WTC11 (cell line): ENCODE results near the gene ZNF407. TPM values are rescaled to one million over a fixed set of nuclear protein-coding genes. Genes with fewer than 3 reads are reported as not detected.

Experiments
- ATAC-seq: fragments of 200-7000 bp; cut with Tn5 transposase; 2 replicates; pipeline ENCODE4 v1.10.0; 2021; ENCODE audit warnings: mild to moderate bottlenecking, moderate library complexity
- CTCF ChIA-PET: fragments of 300-600 bp; sonication (Branson Sonifier 250); formaldehyde crosslinking; loops from one replicate; lab custom pipeline; 2021; ENCODE audit warnings: antibody characterized with exemption; lab: Charles Lee
- POLR2A ChIA-PET: fragments of 350-600 bp; sonication (Branson Sonifier 250); formaldehyde crosslinking; loops from one replicate; lab custom pipeline; 2021; ENCODE audit warnings: antibody characterized with exemption; lab: Charles Lee
- DNase-seq: peaks from one replicate; pipeline ENCODE4 v3.0.0; 2021; ENCODE audit warnings: low spot score
- H3K27ac Mint-ChIP-seq: 2 replicates; pipeline ENCODE4 v1.8.0; 2021; ENCODE audit warnings: mixed read lengths
- H3K27me3 Mint-ChIP-seq: 2 replicates; pipeline ENCODE4 v1.8.0; 2021; ENCODE audit warnings: low read depth, mild to moderate bottlenecking, moderate library complexity, mixed read lengths
- H3K36me3 Mint-ChIP-seq: 2 replicates; pipeline ENCODE4 v1.8.0; 2021; ENCODE audit warnings: mixed read lengths
- H3K4me1 Mint-ChIP-seq: 2 replicates; pipeline ENCODE4 v1.8.0; 2022; ENCODE audit warnings: mixed read lengths
- H3K4me3 Mint-ChIP-seq: 2 replicates; pipeline ENCODE4 v1.8.0; 2021; ENCODE audit warnings: mild to moderate bottlenecking, moderate library complexity, mixed read lengths
- H3K9me3 Mint-ChIP-seq: 2 replicates; pipeline ENCODE4 v1.8.0; 2021; ENCODE audit warnings: mixed read lengths
- AFF4 ChIP-seq: sonication (generic); formaldehyde crosslinking; IDR thresholded peaks from 2 replicates; pipeline ENCODE4 v1.8.1; 2023; ENCODE audit warnings: mild to moderate bottlenecking, missing genetic modification reagents, borderline replicate concordance
- ATF2 ChIP-seq: sonication (generic); formaldehyde crosslinking; IDR thresholded peaks from 2 replicates; pipeline ENCODE4 v1.8.1; 2022; ENCODE audit warnings: low read depth, missing genetic modification reagents, borderline replicate concordance
- CREB1 ChIP-seq: sonication (generic); formaldehyde crosslinking; IDR thresholded peaks from 2 replicates; pipeline ENCODE4 v1.8.0; 2023; ENCODE audit warnings: mild to moderate bottlenecking, missing genetic modification reagents
- E2F5 ChIP-seq: sonication (generic); formaldehyde crosslinking; IDR thresholded peaks from 2 replicates; pipeline ENCODE4 v1.8.1; 2022; ENCODE audit warnings: mild to moderate bottlenecking, moderate library complexity, missing genetic modification reagents
- ESRRA ChIP-seq: sonication (generic); formaldehyde crosslinking; IDR thresholded peaks from 2 replicates; pipeline ENCODE4 v1.8.1; 2022; ENCODE audit warnings: mild to moderate bottlenecking, missing genetic modification reagents, borderline replicate concordance
- IRF1 ChIP-seq: sonication (generic); formaldehyde crosslinking; IDR thresholded peaks from 2 replicates; pipeline ENCODE4 v1.8.0; 2023; ENCODE audit warnings: missing genetic modification reagents
- MLX ChIP-seq: sonication (generic); formaldehyde crosslinking; IDR thresholded peaks from 2 replicates; pipeline ENCODE4 v1.8.1; 2023; ENCODE audit warnings: mild to moderate bottlenecking, missing genetic modification reagents, moderate library complexity
- MYBL2 ChIP-seq: sonication (generic); formaldehyde crosslinking; IDR thresholded peaks from 2 replicates; pipeline ENCODE4 v1.8.1; 2023; ENCODE audit warnings: mild to moderate bottlenecking, moderate library complexity, missing genetic modification reagents
- NR1H2 ChIP-seq: sonication (generic); formaldehyde crosslinking; IDR thresholded peaks from 2 replicates; pipeline ENCODE4 v1.9.0; 2021; ENCODE audit warnings: mild to moderate bottlenecking, moderate library complexity, missing genetic modification reagents
- NR2C2 ChIP-seq: sonication (generic); formaldehyde crosslinking; IDR thresholded peaks from 2 replicates; pipeline ENCODE4 v1.8.0; 2022; ENCODE audit warnings: mild to moderate bottlenecking, missing genetic modification reagents
- NR3C1 ChIP-seq: sonication (generic); formaldehyde crosslinking; conservative IDR thresholded peaks from 2 replicates; pipeline ENCODE4 v1.8.1; 2023; ENCODE audit warnings: low read depth, mild to moderate bottlenecking, missing genetic modification reagents
- OVOL2 ChIP-seq: fragments of 250-450 bp; sonication (Bioruptor Pico); IDR thresholded peaks from 2 replicates; pipeline ENCODE4 v1.9.0; 2021; ENCODE audit warnings: mild to moderate bottlenecking, borderline replicate concordance
- SOX15 ChIP-seq: fragments of 250-450 bp; sonication (Bioruptor Pico); IDR thresholded peaks from 2 replicates; pipeline ENCODE4 v1.9.0; 2021; ENCODE audit warnings: mild to moderate bottlenecking
- STAT6 ChIP-seq: sonication (generic); formaldehyde crosslinking; conservative IDR thresholded peaks from 2 replicates; pipeline ENCODE4 v1.8.1; 2023; ENCODE audit warnings: mild to moderate bottlenecking, low read depth, missing genetic modification reagents, moderate library complexity
- TEAD1 ChIP-seq: sonication (generic); formaldehyde crosslinking; IDR thresholded peaks from 2 replicates; pipeline ENCODE4 v1.8.0; 2022; ENCODE audit warnings: mild to moderate bottlenecking, missing genetic modification reagents
- USF2 ChIP-seq: sonication (generic); formaldehyde crosslinking; IDR thresholded peaks from 2 replicates; pipeline ENCODE4 v1.8.1; 2023; ENCODE audit warnings: mild to moderate bottlenecking, missing genetic modification reagents, moderate library complexity
- ZNF138 ChIP-seq: sonication (generic); formaldehyde crosslinking; conservative IDR thresholded peaks from 2 replicates; pipeline ENCODE4 v1.8.1; 2022; ENCODE audit warnings: mild to moderate bottlenecking, moderate library complexity, missing genetic modification reagents
- ZNF263 ChIP-seq: sonication (generic); formaldehyde crosslinking; IDR thresholded peaks from 2 replicates; pipeline ENCODE4 v1.8.1; 2022; ENCODE audit warnings: low read depth, mild to moderate bottlenecking, moderate library complexity, missing genetic modification reagents
- ZNF317 ChIP-seq: sonication (generic); formaldehyde crosslinking; IDR thresholded peaks from 2 replicates; pipeline ENCODE4 v1.8.1; 2023; ENCODE audit warnings: low read depth, mild to moderate bottlenecking, moderate library complexity, missing genetic modification reagents, borderline replicate concordance
- ZNF416 ChIP-seq: fragments of 250-450 bp; sonication (Bioruptor Pico); IDR thresholded peaks from 2 replicates; pipeline ENCODE4 v1.9.0; 2021; ENCODE audit warnings: mild to moderate bottlenecking, inconsistent platforms
- ZSCAN18 ChIP-seq: fragments of 250-450 bp; sonication (Bioruptor Pico); IDR thresholded peaks from 2 replicates; pipeline ENCODE4 v2.1.2; 2022; ENCODE audit warnings: mild to moderate bottlenecking, moderate library complexity
- total RNA-seq: library from RNA; stranded (reverse); gene quantifications from 3 replicates; pipeline ENCODE4 v1.2.3, GENCODE V29; 2021

The ZNF407 gene
- total RNA-seq, 1 experiment from 2014 or later, result 6.5 TPM

GRCh38 chr18:75045272-75045671, 447.6 kb downstream of the ZNF407 start (continued):
- TF ChIP-seq STAT6 (CRISPR knock-in tag) (no peak), USF2 (CRISPR knock-in tag) (no peak), CREB1 (CRISPR knock-in tag) (no peak), ESRRA (CRISPR knock-in tag) (no peak), MLX (CRISPR knock-in tag) (no peak), ZSCAN18 (CRISPR knock-in tag) (no peak), NR2C2 (no peak), TEAD1 (no peak), NR1H2 (CRISPR knock-in tag) (no peak), ATF2 (CRISPR knock-in tag) (no peak)

GRCh38 chr18:75047240-75047961, 449.7 kb downstream of the ZNF407 start:
- Mint-ChIP-seq H3K36me3 (no peaks in the 10 kb centered on the region), H3K9me3 (peaks cover 8% of the 10 kb centered on the region; the same call in 1 of the 2 replicates), H3K27ac (no peak overlapping the region), H3K4me1 (peaks cover 2% of the 10 kb centered on the region), H3K27me3 (no peaks in the 10 kb centered on the region), H3K4me3 (no peak overlapping the region)
- no peak for DNase-seq
- ChIA-PET CTCF (no interaction called here), POLR2A (no interaction called here)
- ATAC-seq, result no peak
- TF ChIP-seq MYBL2 (CRISPR knock-in tag) (no peak), NR3C1 (CRISPR knock-in tag) (no peak), ATF2 (CRISPR knock-in tag) (no peak), AFF4 (CRISPR knock-in tag) (no peak), E2F5 (no peak), ZNF317 (CRISPR knock-in tag) (no peak), IRF1 (CRISPR knock-in tag) (no peak), OVOL2 (CRISPR knock-in tag) (no peak), ZNF263 (CRISPR knock-in tag) (no peak), ZNF416 (CRISPR knock-in tag) (no peak), ZNF138 (CRISPR knock-in tag) (no peak), SOX15 (CRISPR knock-in tag) (no peak)
